PC-3 (cell line): Measurements from ENCODE around the gene USP54.

ENCODE experiments used
- EZH2 ChIP-seq: fragments of 300-600 bp; sonication (generic); IDR thresholded peaks from one replicate; pipeline ENCODE4 v1.6.1; 2017; ENCODE audit warnings: antibody characterized with exemption, mild to moderate bottlenecking, low read length; ENCODE audit not compliant: unreplicated experiment
- TF ChIP-seq, protein P1 (sequence below): fragments of 300-600 bp; sonication (generic); conservative IDR thresholded peaks from 2 replicates; pipeline ENCODE4 v1.5.1; 2017; ENCODE audit warnings: antibody characterized with exemption, low read depth, mild to moderate bottlenecking, low read length

DNA sequence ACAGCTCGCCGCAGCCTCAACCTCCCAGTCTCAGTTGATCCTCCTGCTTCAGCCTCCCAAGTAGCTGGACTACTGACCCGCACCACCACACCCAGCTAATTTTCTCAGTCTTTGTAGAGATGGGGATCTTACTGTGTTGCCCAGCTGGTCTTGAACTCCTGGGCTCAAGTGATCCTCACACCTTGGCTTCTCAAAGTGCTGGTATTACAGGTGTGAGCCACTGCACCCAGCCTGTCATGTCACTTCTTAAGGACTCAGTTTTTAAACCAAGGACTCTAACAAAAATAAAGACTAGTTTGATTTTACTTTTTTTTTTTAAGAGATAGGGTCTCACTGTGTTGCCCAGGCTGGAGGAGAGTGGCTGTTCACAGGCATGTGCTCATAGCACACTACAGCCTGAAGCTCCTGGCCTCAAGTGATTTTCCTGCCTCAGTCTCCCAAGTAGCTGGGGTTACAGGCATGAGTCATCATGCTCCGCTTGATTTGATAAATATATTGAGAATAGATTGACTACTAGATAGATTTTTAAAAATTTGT lies 78.9 kb downstream of the USP54 start:
- TF ChIP-seq EZH2 = no peak
- TF ChIP-seq, protein P1, sequence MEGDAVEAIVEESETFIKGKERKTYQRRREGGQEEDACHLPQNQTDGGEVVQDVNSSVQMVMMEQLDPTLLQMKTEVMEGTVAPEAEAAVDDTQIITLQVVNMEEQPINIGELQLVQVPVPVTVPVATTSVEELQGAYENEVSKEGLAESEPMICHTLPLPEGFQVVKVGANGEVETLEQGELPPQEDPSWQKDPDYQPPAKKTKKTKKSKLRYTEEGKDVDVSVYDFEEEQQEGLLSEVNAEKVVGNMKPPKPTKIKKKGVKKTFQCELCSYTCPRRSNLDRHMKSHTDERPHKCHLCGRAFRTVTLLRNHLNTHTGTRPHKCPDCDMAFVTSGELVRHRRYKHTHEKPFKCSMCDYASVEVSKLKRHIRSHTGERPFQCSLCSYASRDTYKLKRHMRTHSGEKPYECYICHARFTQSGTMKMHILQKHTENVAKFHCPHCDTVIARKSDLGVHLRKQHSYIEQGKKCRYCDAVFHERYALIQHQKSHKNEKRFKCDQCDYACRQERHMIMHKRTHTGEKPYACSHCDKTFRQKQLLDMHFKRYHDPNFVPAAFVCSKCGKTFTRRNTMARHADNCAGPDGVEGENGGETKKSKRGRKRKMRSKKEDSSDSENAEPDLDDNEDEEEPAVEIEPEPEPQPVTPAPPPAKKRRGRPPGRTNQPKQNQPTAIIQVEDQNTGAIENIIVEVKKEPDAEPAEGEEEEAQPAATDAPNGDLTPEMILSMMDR = no peak
